A673 (cell line): Measurements from ENCODE around the gene ASB13. TPM values are rescaled to one million over a fixed set of nuclear protein-coding genes. Genes with fewer than 3 reads are reported as not detected.

Experiments
- BruUV-seq: library from RNA; stranded (reverse); fragments of 400-500 nt; replicated peaks from 2 replicates; lab custom pipeline; 2021; lab: Mats Ljungman, UMichigan
- CTCF ChIA-PET: fragments of 300-600 bp; sonication (Branson Sonifier 250); formaldehyde crosslinking; loops from one replicate; lab custom pipeline; 2022; ENCODE audit warnings: antibody characterized with exemption; lab: Charles Lee
- POLR2A ChIA-PET: fragments of 300-600 bp; sonication (Branson Sonifier 250); formaldehyde crosslinking; loops from one replicate; lab custom pipeline; 2022; ENCODE audit warnings: antibody characterized with exemption; ENCODE audit not compliant: low non-redundant PET; lab: Charles Lee
- DNase-seq: peaks from one replicate; pipeline ENCODE4 v3.0.0-alpha.2; 2015; ENCODE audit warnings: low spot score
- H3K27ac ChIP-seq: fragments of 200-600 bp; sonication (generic); 2 replicates; pipeline ENCODE4 v1.5.1; 2016; ENCODE audit warnings: mixed run types, low read depth, mild to moderate bottlenecking, mixed read lengths, antibody characterized with exemption, low read length; ENCODE audit not compliant: poor library complexity, severe bottlenecking
- H3K27me3 ChIP-seq: fragments of 200-600 bp; sonication (generic); replicated peaks from 2 replicates; pipeline ENCODE4 v1.6.1; 2017; ENCODE audit warnings: mixed run types, low read depth, mild to moderate bottlenecking, mixed read lengths, antibody characterized with exemption, low read length; ENCODE audit not compliant: insufficient read depth, poor library complexity
- H3K36me3 ChIP-seq: fragments of 200-600 bp; sonication (generic); 2 replicates; pipeline ENCODE4 v1.6.1; 2016; ENCODE audit warnings: mixed run types, mild to moderate bottlenecking, mixed read lengths, antibody characterized with exemption, low read length; ENCODE audit not compliant: insufficient read depth, poor library complexity, severe bottlenecking
- H3K4me1 ChIP-seq: fragments of 200-600 bp; sonication (generic); 2 replicates; pipeline ENCODE4 v1.6.1; 2017; ENCODE audit warnings: mixed run types, mild to moderate bottlenecking, mixed read lengths, antibody characterized with exemption, low read length; ENCODE audit not compliant: insufficient read depth, poor library complexity, severe bottlenecking
- H3K4me3 ChIP-seq: fragments of 200-600 bp; sonication (generic); 2 replicates; pipeline ENCODE4 v1.5.1; 2016; ENCODE audit warnings: low read depth, mixed run types, mild to moderate bottlenecking, mixed read lengths, low read length; ENCODE audit not compliant: poor library complexity, severe bottlenecking
- H3K9me3 ChIP-seq: fragments of 200-600 bp; sonication (generic); 2 replicates; pipeline ENCODE4 v1.6.1; 2016; ENCODE audit warnings: mixed run types, low read depth, mild to moderate bottlenecking, mixed read lengths, antibody characterized with exemption, low read length; ENCODE audit not compliant: poor library complexity, severe bottlenecking
- CTCF ChIP-seq: fragments of 300-800, 200-600 bp; sonication (generic); conservative IDR thresholded peaks from 2 replicates; pipeline ENCODE4 v1.5.1; 2017; ENCODE audit warnings: low read depth, mild to moderate bottlenecking, antibody characterized with exemption, low read length, moderate library complexity, mixed read lengths
- EZH2 ChIP-seq: fragments of 200-600 bp; sonication (generic); IDR thresholded peaks from 2 replicates; pipeline ENCODE4 v1.6.1; 2017; ENCODE audit warnings: borderline replicate concordance, low read depth, mild to moderate bottlenecking, mixed read lengths, antibody characterized with exemption, low read length; ENCODE audit not compliant: poor library complexity, severe bottlenecking
- intact Hi-C: fragments of 100-400 bp; cut with micrococcal nuclease; formaldehyde crosslinking; loops from one replicate; pipeline ENCODE4 v1.10.0; 2022; ENCODE audit not compliant: unreplicated experiment
- total RNA-seq: library from RNA; stranded (reverse); gene quantifications from 2 replicates; pipeline ENCODE4 v1.2.3, GENCODE V29; 2021

The ASB13 gene
- total RNA-seq, 1 experiment from 2014 or later, result 11.9 TPM

DNA sequence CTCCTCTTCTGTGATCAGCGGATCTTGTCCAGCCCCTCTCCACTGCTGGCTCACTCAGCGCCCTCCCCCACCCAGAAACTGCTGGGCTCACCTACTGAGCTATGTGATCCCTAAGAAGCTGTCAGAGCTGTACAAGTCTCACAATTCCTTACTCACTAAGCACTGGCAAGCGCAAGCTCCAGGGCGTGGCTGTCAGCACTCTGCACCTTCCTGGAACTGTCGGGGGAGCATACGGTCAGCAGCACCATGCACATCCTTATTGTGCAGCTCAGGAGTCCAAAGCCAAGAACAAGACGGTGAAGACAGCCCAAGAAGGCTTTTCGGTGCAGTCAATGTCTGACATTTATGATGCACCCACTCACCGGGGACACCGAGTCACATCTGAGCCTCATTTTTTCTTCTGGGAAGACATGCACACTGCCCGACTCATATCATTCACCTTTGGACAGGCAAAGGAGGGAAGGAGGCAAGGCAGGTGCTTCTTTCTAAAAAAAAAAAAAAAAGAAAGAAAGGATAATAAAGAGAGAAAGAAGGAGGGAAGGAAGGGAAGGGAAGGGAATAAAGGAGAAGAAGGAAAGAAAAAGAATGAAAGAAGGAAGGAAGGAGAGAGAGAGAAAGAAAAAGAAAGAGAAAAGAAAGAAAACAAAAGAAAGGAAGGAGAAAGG is 56.3 kb downstream of the ASB13 start:
- intact Hi-C loops, result loop anchor here (10.0 kb wide), 1 partner anchor 565 kb away; no protein-coding TSS in a partner anchor
- ChIA-PET CTCF (interaction anchor here (0.8 kb wide), 1 partner anchor 11 kb away, joined by 3 read pairs; no protein-coding TSS in a partner anchor), POLR2A (no interaction called here)
- no peaks in the 10 kb centered on the region for H3K36me3 ChIP-seq
- no TSS peak for BruUV-seq
- H3K9me3 ChIP-seq, result no peaks in the 10 kb centered on the region
- no peak for TF ChIP-seq EZH2
- no peak for TF ChIP-seq CTCF
- H3K27me3 ChIP-seq, result no peaks in the 10 kb centered on the region
- H3K27ac ChIP-seq, result no peak overlapping the region
- no peaks in the 10 kb centered on the region for H3K4me1 ChIP-seq
- no peak for DNase-seq
- no peak overlapping the region for H3K4me3 ChIP-seq

- POLR2A ChIA-PET, result no interaction called here
- H3K4me1 ChIP-seq, result no peaks in the 10 kb centered on the region
- CTCF ChIA-PET, result no interaction called here
- H3K27ac ChIP-seq, result no peak overlapping the region
- BruUV-seq, result no TSS peak
- H3K9me3 ChIP-seq, result no peaks in the 10 kb centered on the region
- TF ChIP-seq EZH2 (no peak), CTCF (no peak)
- no peak overlapping the region for H3K4me3 ChIP-seq
- no peaks in the 10 kb centered on the region for H3K36me3 ChIP-seq
- no peaks in the 10 kb centered on the region for H3K27me3 ChIP-seq
- no peak for DNase-seq
- intact Hi-C loops, result loop anchor here (10.0 kb wide), 1 partner anchor 564 kb away; no protein-coding TSS in a partner anchor
Observed at GRCh38 chr10:5608608-5609220, 57.7 kb downstream of the ASB13 start.

GRCh38 chr10:5607594-5607993 is 58.8 kb downstream of the ASB13 start:
- BruUV-seq, result no TSS peak
- Histone ChIP-seq H3K36me3 (no peaks in the 10 kb centered on the region), H3K27ac (no peak overlapping the region), H3K4me1 (no peaks in the 10 kb centered on the region), H3K27me3 (no peaks in the 10 kb centered on the region), H3K9me3 (no peaks in the 10 kb centered on the region), H3K4me3 (no peak overlapping the region)
- TF ChIP-seq EZH2 (no peak), CTCF (no peak)
- ChIA-PET CTCF (no interaction called here), POLR2A (no interaction called here)
- intact Hi-C loops, result loop anchor here (10.0 kb wide), 1 partner anchor 563 kb away; no protein-coding TSS in a partner anchor
- no peak for DNase-seq
